ENCODE measurements around the gene SLC8A3. TPM values are rescaled to one million over a fixed set of nuclear protein-coding genes. Genes with fewer than 3 reads are reported as not detected.

Gene SLC8A3
- total RNA-seq, 2 donors from 2014 or later = 0.09 TPM; not detected in 1

DNA sequence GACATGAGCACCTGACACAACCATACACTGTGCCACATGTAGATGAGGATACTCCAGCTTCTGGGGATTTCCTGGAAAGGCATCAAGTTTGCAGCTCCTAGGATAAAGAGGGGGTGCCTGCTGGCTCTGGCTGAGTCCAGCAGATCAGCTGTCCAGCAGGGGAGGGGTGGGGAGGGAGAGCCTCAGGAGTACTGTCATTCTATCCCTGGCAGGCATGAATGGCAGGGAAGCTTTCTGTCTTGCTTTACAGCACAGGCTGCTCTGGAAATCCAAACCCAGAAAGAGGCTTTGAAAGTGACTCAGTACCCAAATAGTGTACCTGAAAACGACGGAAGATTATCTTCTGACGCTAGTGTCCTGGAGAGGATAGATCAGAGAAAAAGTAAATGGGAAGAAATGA lies 32.2 kb downstream of the SLC8A3 start:
- Mint-ChIP-seq H3K27ac (no peak overlapping the region), H3K4me1 (peaks cover 15% of the 10 kb centered on the region), H3K27me3 (ENCODE audit: insufficient read depth) (peaks cover 2% of the 10 kb centered on the region), H3K4me3 (no peak overlapping the region), H3K9me3 (no peaks in the 10 kb centered on the region), H3K36me3 (ENCODE audit: low read depth) (no peaks in the 10 kb centered on the region)
- H3K4me3 ChIP-seq (ENCODE audit: low read length) = no peak overlapping the region
- 90 to 93% methylated on average over 3 of the region's 3 CpGs for WGBS, 2 experiments (ENCODE audit: insufficient coverage in 1 of 2, insufficient read length in 1 of 2)
- DNase-seq = no peak
- no peak overlapping the region for H3K9ac ChIP-seq (ENCODE audit: extremely low read depth, low read length, poor library complexity, severe bottlenecking)
- H3K36me3 ChIP-seq (ENCODE audit: control insufficient read depth, insufficient read depth, low read length) = no peaks in the 10 kb centered on the region
- H3K27ac ChIP-seq (ENCODE audit: low read depth, low read length) = no peak overlapping the region
- H3K9me3 ChIP-seq (ENCODE audit: control insufficient read depth, low read length) = no peaks in the 10 kb centered on the region
- H3K27me3 ChIP-seq (ENCODE audit: control insufficient read depth, insufficient read depth, low read length, poor library complexity, severe bottlenecking) = no peaks in the 10 kb centered on the region
- H3K4me1 ChIP-seq (ENCODE audit: control insufficient read depth, insufficient read depth, low read length) = peaks cover 14% of the 10 kb centered on the region
- TF ChIP-seq, protein P1, sequence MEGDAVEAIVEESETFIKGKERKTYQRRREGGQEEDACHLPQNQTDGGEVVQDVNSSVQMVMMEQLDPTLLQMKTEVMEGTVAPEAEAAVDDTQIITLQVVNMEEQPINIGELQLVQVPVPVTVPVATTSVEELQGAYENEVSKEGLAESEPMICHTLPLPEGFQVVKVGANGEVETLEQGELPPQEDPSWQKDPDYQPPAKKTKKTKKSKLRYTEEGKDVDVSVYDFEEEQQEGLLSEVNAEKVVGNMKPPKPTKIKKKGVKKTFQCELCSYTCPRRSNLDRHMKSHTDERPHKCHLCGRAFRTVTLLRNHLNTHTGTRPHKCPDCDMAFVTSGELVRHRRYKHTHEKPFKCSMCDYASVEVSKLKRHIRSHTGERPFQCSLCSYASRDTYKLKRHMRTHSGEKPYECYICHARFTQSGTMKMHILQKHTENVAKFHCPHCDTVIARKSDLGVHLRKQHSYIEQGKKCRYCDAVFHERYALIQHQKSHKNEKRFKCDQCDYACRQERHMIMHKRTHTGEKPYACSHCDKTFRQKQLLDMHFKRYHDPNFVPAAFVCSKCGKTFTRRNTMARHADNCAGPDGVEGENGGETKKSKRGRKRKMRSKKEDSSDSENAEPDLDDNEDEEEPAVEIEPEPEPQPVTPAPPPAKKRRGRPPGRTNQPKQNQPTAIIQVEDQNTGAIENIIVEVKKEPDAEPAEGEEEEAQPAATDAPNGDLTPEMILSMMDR (conservative IDR thresholded peaks at IDR 0.05) = no peak

DNA sequence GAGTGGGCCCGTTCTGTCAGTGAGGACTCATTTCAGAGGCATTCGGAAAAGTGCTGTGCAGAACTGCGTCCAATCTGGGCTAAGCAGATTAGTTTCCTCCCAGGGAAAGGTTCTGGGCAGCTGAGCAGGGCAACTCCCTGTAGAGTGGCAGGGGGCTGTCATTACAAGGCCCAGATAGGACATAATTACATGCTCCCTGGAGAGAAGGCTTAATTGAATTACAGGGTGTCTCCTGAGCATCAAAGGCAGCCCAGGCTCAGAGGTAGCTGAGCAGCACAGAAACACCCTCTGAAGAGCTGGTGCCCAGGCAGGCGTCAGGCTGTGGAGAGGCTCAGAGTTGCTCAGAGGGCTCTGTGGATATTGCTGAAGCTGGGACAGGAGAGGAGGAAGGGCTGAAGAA lies 36.0 kb downstream of the SLC8A3 start:
- no peaks in the 10 kb centered on the region for H3K9me3 Mint-ChIP-seq
- H3K36me3 Mint-ChIP-seq (ENCODE audit: low read depth) = no peaks in the 10 kb centered on the region
- H3K9ac ChIP-seq (ENCODE audit: extremely low read depth, low read length, poor library complexity, severe bottlenecking) = no peak overlapping the region
- no peak overlapping the region for H3K4me3 ChIP-seq (ENCODE audit: low read length)
- H3K4me1 ChIP-seq (ENCODE audit: control insufficient read depth, insufficient read depth, low read length) = peaks cover 29% of the 10 kb centered on the region
- no peaks in the 10 kb centered on the region for H3K9me3 ChIP-seq (ENCODE audit: control insufficient read depth, low read length)
- H3K27ac ChIP-seq (ENCODE audit: low read depth, low read length) = no peak overlapping the region
- H3K36me3 ChIP-seq (ENCODE audit: control insufficient read depth, insufficient read depth, low read length) = no peaks in the 10 kb centered on the region
- no peaks in the 10 kb centered on the region for H3K27me3 ChIP-seq (ENCODE audit: control insufficient read depth, insufficient read depth, low read length, poor library complexity, severe bottlenecking)
- H3K27ac Mint-ChIP-seq = no peak overlapping the region
- no peak for DNase-seq
- no peaks in the 10 kb centered on the region for H3K27me3 Mint-ChIP-seq (ENCODE audit: insufficient read depth)
- WGBS, 2 experiments (ENCODE audit: insufficient coverage in 1 of 2, insufficient read length in 1 of 2) = 81 to 83% methylated on average over 2 to 4 of the region's 4 CpGs
- peaks cover 33% of the 10 kb centered on the region for H3K4me1 Mint-ChIP-seq
- TF ChIP-seq, protein P1 (conservative IDR thresholded peaks at IDR 0.05) = no peak
- H3K4me3 Mint-ChIP-seq = no peak overlapping the region

DNA sequence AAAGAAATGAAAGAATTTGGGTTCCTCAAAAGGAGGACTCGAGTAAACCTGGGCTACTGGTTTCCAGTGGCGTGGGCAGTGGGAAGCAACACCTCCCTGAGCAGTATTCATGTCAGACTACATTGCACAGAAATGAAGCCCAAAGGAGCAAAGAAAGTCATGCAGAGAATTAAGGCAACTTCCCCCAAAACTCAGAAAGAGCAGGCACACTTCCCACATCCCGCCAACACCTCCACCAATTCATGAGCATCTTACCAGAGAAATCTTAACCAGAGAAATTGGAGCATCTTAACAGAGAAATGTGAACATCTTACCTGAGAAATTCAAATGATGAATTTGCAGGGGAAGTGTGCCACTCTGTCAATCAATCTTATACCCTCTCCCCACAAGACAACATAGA lies 36.7 kb downstream of the SLC8A3 start:
- Mint-ChIP-seq H3K27me3 (ENCODE audit: insufficient read depth) (no peaks in the 10 kb centered on the region), H3K9me3 (no peaks in the 10 kb centered on the region), H3K36me3 (ENCODE audit: low read depth) (no peaks in the 10 kb centered on the region), H3K4me1 (peaks cover 37% of the 10 kb centered on the region), H3K27ac (no peak overlapping the region), H3K4me3 (no peak overlapping the region)
- TF ChIP-seq, protein P1 (conservative IDR thresholded peaks at IDR 0.05) = no peak
- Histone ChIP-seq H3K36me3 (ENCODE audit: control insufficient read depth, insufficient read depth, low read length) (no peaks in the 10 kb centered on the region), H3K9me3 (ENCODE audit: control insufficient read depth, low read length) (no peaks in the 10 kb centered on the region), H3K9ac (ENCODE audit: extremely low read depth, low read length, poor library complexity, severe bottlenecking) (no peak overlapping the region), H3K4me3 (ENCODE audit: low read length) (no peak overlapping the region), H3K4me1 (ENCODE audit: control insufficient read depth, insufficient read depth, low read length) (peaks cover 34% of the 10 kb centered on the region), H3K27ac (ENCODE audit: low read depth, low read length) (no peak overlapping the region), H3K27me3 (ENCODE audit: control insufficient read depth, insufficient read depth, low read length, poor library complexity, severe bottlenecking) (no peaks in the 10 kb centered on the region)
- WGBS, 2 experiments (ENCODE audit: insufficient coverage in 1 of 2, insufficient read length in 1 of 2) = 90 to 100% methylated on average over 2 to 3 of the region's 3 CpGs
- no peak for DNase-seq

Measured in endodermal cell (in vitro differentiated cells).